ENCODE results near the gene VCPKMT.
"Not testable (repeated sequence)": the region's sequence is repeated elsewhere in the genome, so short reads cannot be mapped to it uniquely, and the experiment has no call there.

DNA sequence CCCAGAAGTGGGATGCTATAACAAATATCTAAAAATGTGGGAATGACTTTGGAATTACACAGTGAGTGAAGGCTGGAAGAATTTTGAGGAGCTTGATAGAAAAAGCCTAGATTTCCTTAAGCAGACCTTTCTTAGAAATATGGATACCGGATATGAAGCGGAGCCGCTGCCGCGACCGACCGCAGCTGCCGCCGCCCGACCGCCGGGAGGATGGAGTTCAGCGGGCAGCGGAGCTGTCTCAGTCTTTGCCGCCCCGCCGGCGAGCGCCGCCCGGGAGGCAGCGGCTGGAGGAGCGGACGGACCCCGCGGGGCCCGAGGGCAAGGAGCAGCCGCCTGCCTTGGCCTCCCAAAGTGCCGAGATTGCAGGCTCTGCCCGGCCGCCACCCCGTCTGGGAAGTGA is 42.7 kb downstream of the VCPKMT start:
- TF ChIP-seq, protein P1, sequence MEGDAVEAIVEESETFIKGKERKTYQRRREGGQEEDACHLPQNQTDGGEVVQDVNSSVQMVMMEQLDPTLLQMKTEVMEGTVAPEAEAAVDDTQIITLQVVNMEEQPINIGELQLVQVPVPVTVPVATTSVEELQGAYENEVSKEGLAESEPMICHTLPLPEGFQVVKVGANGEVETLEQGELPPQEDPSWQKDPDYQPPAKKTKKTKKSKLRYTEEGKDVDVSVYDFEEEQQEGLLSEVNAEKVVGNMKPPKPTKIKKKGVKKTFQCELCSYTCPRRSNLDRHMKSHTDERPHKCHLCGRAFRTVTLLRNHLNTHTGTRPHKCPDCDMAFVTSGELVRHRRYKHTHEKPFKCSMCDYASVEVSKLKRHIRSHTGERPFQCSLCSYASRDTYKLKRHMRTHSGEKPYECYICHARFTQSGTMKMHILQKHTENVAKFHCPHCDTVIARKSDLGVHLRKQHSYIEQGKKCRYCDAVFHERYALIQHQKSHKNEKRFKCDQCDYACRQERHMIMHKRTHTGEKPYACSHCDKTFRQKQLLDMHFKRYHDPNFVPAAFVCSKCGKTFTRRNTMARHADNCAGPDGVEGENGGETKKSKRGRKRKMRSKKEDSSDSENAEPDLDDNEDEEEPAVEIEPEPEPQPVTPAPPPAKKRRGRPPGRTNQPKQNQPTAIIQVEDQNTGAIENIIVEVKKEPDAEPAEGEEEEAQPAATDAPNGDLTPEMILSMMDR (IDR thresholded peaks at IDR 0.05): not testable (repeated sequence)
- not testable (repeated sequence) for TF ChIP-seq POLR2A (IDR thresholded peaks at IDR 0.05)
